Activated CD4-positive, alpha-beta T cell treated with anti-CD3 and anti-CD28 coated beads for 36 hours (primary cell): Measurements from ENCODE around the gene NINL. TPM values are rescaled to one million over a fixed set of nuclear protein-coding genes. Genes with fewer than 3 reads are reported as not detected.
A peak's percentile ranks its signal among the peaks of the same experiment; 100 is the strongest.

ENCODE experiments used
- ATAC-seq: fragments of 200-7000 bp; cut with Tn5 transposase; one replicate; pipeline ENCODE4 v1.10.0; 2021; ENCODE audit warnings: mild to moderate bottlenecking, moderate library complexity
- CTCF ChIA-PET: fragments of 350-600 bp; sonication (Branson Sonifier 250); formaldehyde crosslinking; loops from one replicate; lab custom pipeline; 2021; ENCODE audit warnings: antibody characterized with exemption; lab: Charles Lee
- POLR2A ChIA-PET: fragments of 350-600 bp; sonication (Branson Sonifier 250); formaldehyde crosslinking; loops from one replicate; lab custom pipeline; 2021; ENCODE audit warnings: antibody characterized with exemption, inconsistent platforms; lab: Charles Lee
- DNase-seq: peaks from one replicate; pipeline ENCODE4 v3.0.0-alpha.2; 2020
- H3K27ac Mint-ChIP-seq: one replicate; pipeline ENCODE4 v1.8.0; 2021; ENCODE audit warnings: mixed read lengths
- H3K27me3 Mint-ChIP-seq: one replicate; pipeline ENCODE4 v1.8.0; 2021; ENCODE audit warnings: mixed read lengths
- H3K36me3 Mint-ChIP-seq: one replicate; pipeline ENCODE4 v1.8.0; 2021; ENCODE audit warnings: low read depth, mixed read lengths
- H3K4me1 Mint-ChIP-seq: one replicate; pipeline ENCODE4 v1.8.0; 2021; ENCODE audit warnings: mixed read lengths
- H3K4me3 Mint-ChIP-seq: one replicate; pipeline ENCODE4 v1.8.0; 2021; ENCODE audit warnings: mild to moderate bottlenecking, moderate library complexity, mixed read lengths
- H3K9me3 Mint-ChIP-seq: one replicate; pipeline ENCODE4 v1.8.0; 2021; ENCODE audit warnings: low read depth, mixed read lengths
- intact Hi-C, 2 experiments: fragments of 100-400 bp; cut with DNase I in 1 of 2; cut with micrococcal nuclease in 1 of 2; formaldehyde crosslinking; loops; one replicate each; pipeline versions ENCODE4 v1.14.2 to v1.15.1; 2022 to 2024; cut with DNase I, micrococcal nuclease
- total RNA-seq, 2 experiments: library from RNA; stranded (reverse); gene quantifications; one replicate each; pipeline ENCODE4 v1.2.3, GENCODE V29; 2021

Gene NINL
- total RNA-seq, 2 experiments from 2014 or later: 3.3 to 4.1 TPM

DNA sequence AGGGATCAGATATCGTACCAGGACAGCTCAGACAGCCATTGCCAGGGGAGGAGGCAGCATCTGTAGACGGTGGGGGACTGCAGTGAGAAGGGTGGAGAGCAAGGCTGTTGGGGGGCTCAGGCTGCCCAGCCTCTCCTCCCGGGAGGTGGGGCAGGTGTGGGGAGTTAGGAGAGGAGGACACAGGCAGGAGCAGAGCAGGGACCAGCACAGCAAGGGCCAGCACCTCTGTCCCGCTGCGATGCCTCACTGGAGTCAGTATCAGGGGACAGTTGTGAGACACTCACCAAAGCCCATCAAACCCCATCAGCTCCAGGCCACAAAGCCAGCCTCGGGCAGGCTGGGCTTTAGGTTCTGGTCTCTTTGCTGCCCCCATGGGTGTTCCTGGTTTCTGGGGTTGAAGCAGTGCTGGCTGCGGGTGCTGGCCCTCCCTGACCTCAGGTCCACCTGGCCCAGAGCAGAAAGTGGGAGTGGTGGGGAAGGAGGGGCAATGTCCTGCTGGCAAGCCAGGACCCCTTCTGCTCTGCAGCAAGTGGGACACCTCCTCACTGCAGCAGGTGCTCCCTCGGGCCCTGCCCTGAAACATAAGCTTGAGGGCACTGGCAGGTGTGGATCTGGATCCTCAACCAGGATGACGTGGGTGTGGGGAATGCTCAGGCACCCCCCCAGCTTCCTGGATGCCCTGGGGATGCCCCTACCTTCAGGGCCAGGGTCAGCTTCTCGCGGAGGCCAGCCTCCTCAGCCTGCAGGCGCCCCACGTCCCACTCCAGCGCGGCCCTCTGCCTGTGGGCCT, 94.5 kb downstream of the NINL start:
- Mint-ChIP-seq H3K36me3 (no peaks in the 10 kb centered on the region), H3K4me3 (no peak overlapping the region), H3K27me3 (no peaks in the 10 kb centered on the region), H3K9me3 (no peaks in the 10 kb centered on the region), H3K27ac (no peak overlapping the region), H3K4me1 (peaks cover 9% of the 10 kb centered on the region)
- no peak for ATAC-seq
- CTCF ChIA-PET: no interaction called here
- intact Hi-C loops: loop anchor here in 1 of 2 experiments (10.0 kb wide), 1 partner anchor 56 kb away; no protein-coding TSS in a partner anchor
- POLR2A ChIA-PET: no interaction called here
- DNase-seq: no peak

DNA sequence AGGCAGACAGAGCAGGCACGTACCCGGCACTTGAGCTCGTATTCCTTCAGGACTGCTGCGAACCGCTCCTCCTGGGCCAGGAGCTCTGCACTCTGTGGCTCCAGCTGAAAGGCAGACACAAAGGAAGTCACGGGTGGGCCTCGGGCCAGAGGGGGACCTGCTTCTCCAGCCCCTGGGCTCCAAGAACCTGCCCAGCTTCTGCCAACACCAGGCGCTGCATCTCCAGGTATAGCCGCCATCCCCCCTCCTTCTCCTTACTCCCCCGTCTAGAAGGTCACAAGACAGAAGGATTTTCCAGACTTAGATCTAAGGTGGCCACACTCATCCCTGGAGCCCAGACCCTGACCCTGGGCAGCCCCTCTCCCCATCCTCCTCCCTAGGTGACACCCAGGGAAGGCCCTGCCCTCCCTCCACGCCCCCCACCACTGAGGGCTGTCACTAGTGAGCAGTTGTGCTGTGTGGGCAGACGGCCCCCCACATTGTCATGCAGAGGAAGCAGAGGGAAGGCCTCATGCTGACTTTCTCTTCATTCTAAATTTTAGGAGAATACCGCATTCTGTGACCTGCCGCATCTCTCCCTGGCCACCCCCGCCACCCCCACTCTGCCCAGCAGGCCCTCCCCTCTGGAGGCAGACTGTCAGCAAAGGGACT, 96.0 kb downstream of the NINL start:
- H3K27me3 Mint-ChIP-seq: no peaks in the 10 kb centered on the region
- no peak overlapping the region for H3K27ac Mint-ChIP-seq
- ChIA-PET CTCF (no interaction called here), POLR2A (no interaction called here)
- DNase-seq (no peak), ATAC-seq (no peak)
- H3K4me1 Mint-ChIP-seq: peaks cover 22% of the 10 kb centered on the region
- intact Hi-C loops: loop anchor here in 1 of 2 experiments (10.0 kb wide), 1 partner anchor 95 kb away; the partner anchor contains the start of gene NINL
- H3K36me3 Mint-ChIP-seq: no peaks in the 10 kb centered on the region
- H3K9me3 Mint-ChIP-seq: no peaks in the 10 kb centered on the region
- no peak overlapping the region for H3K4me3 Mint-ChIP-seq

DNA sequence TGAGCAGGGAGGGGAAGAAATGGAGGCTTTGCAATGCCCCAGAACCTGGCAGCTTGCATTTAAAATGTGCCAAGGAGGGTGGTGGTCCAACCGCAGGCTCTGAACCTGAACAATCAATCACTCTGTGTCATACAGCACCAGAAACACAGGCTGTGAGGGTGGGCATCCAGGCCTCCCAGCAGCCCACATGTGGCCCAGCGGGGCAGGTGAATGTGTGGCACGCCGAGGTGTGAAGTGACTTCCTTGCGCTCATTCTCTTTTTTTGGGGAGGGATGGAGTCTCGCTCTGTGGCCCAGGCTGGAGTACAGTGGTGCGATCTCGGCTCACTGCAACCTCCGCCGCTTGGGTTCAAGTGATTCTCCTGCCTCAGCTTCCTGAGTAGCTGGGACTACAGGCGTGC, 97.4 kb downstream of the NINL start:
- H3K4me1 Mint-ChIP-seq: peaks cover 28% of the 10 kb centered on the region
- no peak for ATAC-seq
- no peak overlapping the region for H3K4me3 Mint-ChIP-seq
- no peak for DNase-seq
- H3K27me3 Mint-ChIP-seq: no peaks in the 10 kb centered on the region
- intact Hi-C loops: loop anchor here in 1 of 2 experiments (10.0 kb wide), 1 partner anchor 97 kb away; the partner anchor contains the start of gene NINL
- POLR2A ChIA-PET: no interaction called here
- no peaks in the 10 kb centered on the region for H3K9me3 Mint-ChIP-seq
- no peaks in the 10 kb centered on the region for H3K36me3 Mint-ChIP-seq
- CTCF ChIA-PET: interaction anchor here (1.3 kb wide), 1 partner anchor 10 kb away, joined by 3 read pairs; no protein-coding TSS in a partner anchor
- H3K27ac Mint-ChIP-seq: no peak overlapping the region

DNA sequence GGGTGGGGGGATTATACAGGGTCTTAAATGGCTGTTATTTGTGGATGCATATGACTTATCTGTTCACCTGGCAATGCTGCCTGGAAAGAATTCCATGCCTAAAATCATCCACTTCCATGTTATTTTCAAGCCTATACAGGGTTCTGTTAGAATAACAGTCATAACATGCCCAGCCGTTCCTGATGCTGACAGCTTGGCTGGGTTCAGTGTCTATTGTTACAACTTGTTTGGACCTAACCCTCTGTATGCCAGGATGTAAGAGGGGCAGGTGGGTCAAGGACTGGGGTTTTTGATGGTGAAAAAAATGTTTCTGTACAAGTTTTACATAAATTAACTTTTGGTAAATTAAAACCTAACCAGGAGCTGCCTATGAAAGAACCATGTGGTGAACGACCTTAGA, 98.0 kb downstream of the NINL start:
- Mint-ChIP-seq H3K4me3 (no peak overlapping the region), H3K36me3 (no peaks in the 10 kb centered on the region), H3K27me3 (no peaks in the 10 kb centered on the region), H3K27ac (no peak overlapping the region), H3K9me3 (no peaks in the 10 kb centered on the region), H3K4me1 (peaks cover 28% of the 10 kb centered on the region)
- ChIA-PET CTCF (interaction anchor here (1.3 kb wide), 1 partner anchor 10 kb away, joined by 3 read pairs; no protein-coding TSS in a partner anchor), POLR2A (no interaction called here)
- ATAC-seq (no peak), DNase-seq (no peak)
- intact Hi-C loops: loop anchor here in 1 of 2 experiments (10.0 kb wide), 1 partner anchor 97 kb away; the partner anchor contains the start of gene NINL

DNA sequence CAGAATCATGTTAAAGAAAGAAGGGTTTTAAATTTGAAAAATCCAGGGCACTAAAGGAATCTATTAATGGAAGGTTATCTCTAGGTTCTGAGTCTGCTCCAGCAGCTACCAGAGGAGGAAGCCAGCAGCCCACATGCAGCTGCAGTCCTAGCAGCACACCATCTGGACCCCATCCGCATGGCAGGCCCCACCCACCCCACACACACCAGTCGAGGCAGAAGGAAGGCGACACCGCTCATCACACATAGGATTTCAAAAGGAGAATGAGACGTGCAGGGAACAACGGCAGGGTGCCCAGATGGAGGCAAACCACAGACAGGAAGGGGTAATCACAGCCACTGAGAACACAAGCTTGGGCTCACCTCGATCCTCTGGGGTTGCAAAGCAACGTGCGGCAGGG, 99.0 kb downstream of the NINL start:
- Mint-ChIP-seq H3K27ac (no peak overlapping the region), H3K9me3 (no peaks in the 10 kb centered on the region), H3K36me3 (no peaks in the 10 kb centered on the region), H3K4me1 (peaks cover 28% of the 10 kb centered on the region), H3K4me3 (no peak overlapping the region), H3K27me3 (no peaks in the 10 kb centered on the region)
- ATAC-seq: no peak
- DNase-seq: peak; percentile 13
- ChIA-PET CTCF (interaction anchor here (0.6 kb wide), 1 partner anchor 43 kb away, joined by 3 read pairs; no protein-coding TSS in a partner anchor), POLR2A (no interaction called here)
- intact Hi-C loops: loop anchor here in 1 of 2 experiments (10.0 kb wide), 1 partner anchor 98 kb away; the partner anchor contains the start of gene NINL

DNA sequence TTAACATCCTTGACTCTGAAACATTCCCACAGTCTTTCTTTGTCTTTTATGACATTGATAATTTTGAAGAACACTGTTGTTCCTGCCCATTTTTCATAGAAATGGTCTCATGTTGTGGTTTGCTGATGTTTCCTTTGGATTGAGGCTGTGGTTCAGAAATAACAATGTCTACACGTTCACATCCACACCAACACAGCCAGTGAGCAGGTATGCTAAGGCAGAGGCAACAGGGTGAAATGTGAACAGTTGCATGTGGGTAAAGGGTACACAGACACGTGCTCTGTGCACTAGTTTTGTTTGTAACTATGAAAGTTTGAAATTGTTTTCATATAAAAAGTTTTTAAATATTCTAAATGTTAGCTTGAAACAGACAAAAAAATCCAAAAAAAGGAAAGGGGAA, 99.5 kb downstream of the NINL start:
- ChIA-PET POLR2A (no interaction called here), CTCF (interaction anchor here (0.6 kb wide), 1 partner anchor 43 kb away, joined by 3 read pairs; no protein-coding TSS in a partner anchor)
- no peak overlapping the region for H3K4me3 Mint-ChIP-seq
- H3K27ac Mint-ChIP-seq: no peak overlapping the region
- H3K4me1 Mint-ChIP-seq: peaks cover 28% of the 10 kb centered on the region
- DNase-seq (no peak), ATAC-seq (no peak)
- H3K9me3 Mint-ChIP-seq: no peaks in the 10 kb centered on the region
- intact Hi-C loops: loop anchor here in 1 of 2 experiments (10.0 kb wide), 1 partner anchor 99 kb away; the partner anchor contains the start of gene NINL
- no peaks in the 10 kb centered on the region for H3K27me3 Mint-ChIP-seq
- no peaks in the 10 kb centered on the region for H3K36me3 Mint-ChIP-seq

DNA sequence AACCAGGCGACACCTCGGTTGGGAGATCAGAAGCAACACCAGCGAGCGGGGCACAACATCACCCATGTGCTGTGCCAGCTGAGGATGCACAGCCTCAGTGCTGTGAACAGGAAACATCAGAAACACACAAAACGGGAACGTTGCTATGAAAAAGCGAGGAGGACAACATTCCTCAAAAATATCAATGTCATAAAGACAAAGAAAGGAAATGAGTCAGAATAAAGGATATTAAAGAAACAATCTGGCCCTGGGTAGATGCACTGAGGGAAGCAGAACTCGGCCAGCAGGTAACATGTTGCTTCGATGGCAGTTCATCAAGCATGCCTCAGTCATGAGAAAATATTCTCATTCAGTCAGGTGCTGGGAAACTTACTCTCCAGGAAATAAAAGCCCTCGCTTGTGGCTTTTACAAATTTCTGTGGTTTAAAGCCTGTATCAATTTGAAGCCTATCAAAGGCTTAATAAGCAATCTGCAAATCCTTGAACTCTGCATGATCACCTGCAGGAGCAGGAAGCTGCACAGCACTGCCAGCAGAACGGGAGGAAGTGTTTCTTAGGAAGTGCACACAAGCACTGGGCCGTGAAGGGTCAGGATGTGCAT, 100.3 kb downstream of the NINL start:
- intact Hi-C loops: loop anchor here in 1 of 2 experiments (10.0 kb wide), 1 partner anchor 100 kb away; the partner anchor contains the start of gene NINL
- Mint-ChIP-seq H3K4me3 (no peak overlapping the region), H3K27me3 (no peaks in the 10 kb centered on the region), H3K9me3 (no peaks in the 10 kb centered on the region), H3K36me3 (no peaks in the 10 kb centered on the region), H3K4me1 (peaks cover 28% of the 10 kb centered on the region), H3K27ac (peak overlapping the region; percentile 23)
- DNase-seq: no peak
- ATAC-seq: peak; percentile 36
- ChIA-PET POLR2A (no interaction called here), CTCF (no interaction called here)

DNA sequence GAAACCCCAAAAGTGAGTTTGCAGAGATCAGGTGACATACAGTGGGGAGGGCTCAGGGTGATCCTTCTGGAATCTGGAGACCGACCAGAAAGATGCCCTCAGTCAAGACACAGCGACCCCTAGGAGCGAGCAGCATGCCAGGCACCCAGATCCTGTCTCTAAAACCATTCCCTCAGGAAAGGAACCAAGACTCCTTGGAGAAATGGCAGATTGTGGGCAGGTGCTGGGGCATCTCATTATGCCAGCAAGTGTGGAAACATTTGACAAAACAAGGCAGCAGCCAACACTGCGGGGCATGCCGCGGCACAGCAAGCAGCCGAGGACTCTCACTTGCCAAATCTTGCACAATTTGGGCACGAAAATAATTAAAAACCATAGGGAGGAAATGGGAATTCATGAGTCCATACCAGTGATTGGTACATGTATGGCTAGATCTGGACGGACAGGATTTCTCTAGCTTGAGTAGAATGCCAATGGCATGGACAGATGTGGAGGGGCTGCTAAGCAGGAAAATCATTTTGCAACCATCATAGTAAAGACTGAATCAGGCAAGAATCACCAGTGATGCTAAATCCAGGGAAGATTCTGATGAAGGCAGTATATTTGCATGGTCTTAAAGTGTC, 101.0 kb downstream of the NINL start:
- Mint-ChIP-seq H3K4me1 (peaks cover 28% of the 10 kb centered on the region), H3K27me3 (no peaks in the 10 kb centered on the region), H3K9me3 (no peaks in the 10 kb centered on the region), H3K36me3 (no peaks in the 10 kb centered on the region), H3K4me3 (no peak overlapping the region), H3K27ac (peak overlapping the region; percentile 23)
- DNase-seq: no peak
- intact Hi-C loops: loop anchor here in 1 of 2 experiments (10.0 kb wide), 1 partner anchor 100 kb away; the partner anchor contains the start of gene NINL
- no peak for ATAC-seq
- ChIA-PET CTCF (no interaction called here), POLR2A (no interaction called here)

DNA sequence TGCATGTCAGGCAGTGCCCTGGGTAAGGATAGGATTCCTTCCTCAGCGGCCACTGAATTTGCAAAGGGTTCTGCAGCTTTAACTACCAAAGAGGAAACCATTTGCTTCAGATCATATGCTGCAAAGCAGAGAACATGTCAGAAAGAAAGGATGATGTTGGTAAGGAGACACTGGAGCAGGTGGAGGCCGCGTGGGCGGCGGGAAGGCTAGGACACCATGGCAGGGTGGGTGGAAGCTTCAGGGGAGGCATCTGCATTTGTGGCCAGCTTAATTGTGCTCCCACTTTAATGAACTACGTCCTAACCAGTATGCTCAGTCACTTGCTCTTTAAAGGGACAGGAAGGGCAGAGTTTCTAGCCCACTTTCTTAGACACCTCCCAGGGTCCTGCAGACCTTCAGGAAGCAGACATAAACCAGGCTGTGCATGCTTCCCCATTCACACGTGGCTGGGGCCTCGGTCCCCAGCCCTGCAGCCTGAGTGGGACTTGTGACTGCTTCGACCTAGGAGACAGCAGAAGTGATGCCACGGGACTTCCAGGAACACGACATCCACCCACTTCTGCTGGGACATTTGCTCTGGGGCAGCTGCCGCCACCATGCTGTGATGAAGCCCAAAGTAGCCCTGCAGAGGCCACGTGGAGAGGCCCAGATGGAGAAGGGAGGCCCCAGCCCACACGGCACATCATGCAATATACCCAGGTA, 101.7 kb downstream of the NINL start:
- Mint-ChIP-seq H3K4me3 (no peak overlapping the region), H3K27ac (no peak overlapping the region), H3K9me3 (no peaks in the 10 kb centered on the region), H3K36me3 (no peaks in the 10 kb centered on the region), H3K4me1 (peaks cover 28% of the 10 kb centered on the region), H3K27me3 (no peaks in the 10 kb centered on the region)
- ChIA-PET CTCF (no interaction called here), POLR2A (no interaction called here)
- ATAC-seq (no peak), DNase-seq (no peak)
- intact Hi-C loops: loop anchor here in 1 of 2 experiments (10.0 kb wide), 1 partner anchor 101 kb away; the partner anchor contains the start of gene NINL

DNA sequence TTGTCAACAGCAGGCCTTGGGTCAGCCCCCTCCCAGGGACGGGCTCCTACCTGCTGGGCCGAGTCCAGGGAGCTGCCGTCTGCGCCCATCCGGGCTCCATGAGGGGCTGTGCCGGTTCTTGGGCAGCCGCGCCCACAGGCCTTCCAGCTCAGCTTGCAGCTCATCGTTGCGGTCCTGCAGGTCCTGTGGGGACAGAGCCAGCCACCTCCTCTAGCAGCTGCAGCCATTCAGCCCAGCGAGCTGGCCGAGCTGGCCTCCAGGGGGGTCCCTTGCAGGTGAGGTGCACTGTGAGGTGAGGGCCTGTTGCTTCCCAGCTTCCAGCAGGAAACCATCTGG, 103.4 kb downstream of the NINL start:
- POLR2A ChIA-PET: no interaction called here
- H3K4me3 Mint-ChIP-seq: no peak overlapping the region
- intact Hi-C loops: loop anchor here in 1 of 2 experiments (10.0 kb wide), 1 partner anchor 103 kb away; the partner anchor contains the start of gene NINL
- DNase-seq (no peak), ATAC-seq (no peak)
- H3K27me3 Mint-ChIP-seq: no peaks in the 10 kb centered on the region
- no peaks in the 10 kb centered on the region for H3K36me3 Mint-ChIP-seq
- no peaks in the 10 kb centered on the region for H3K9me3 Mint-ChIP-seq
- peaks cover 27% of the 10 kb centered on the region for H3K4me1 Mint-ChIP-seq
- CTCF ChIA-PET: no interaction called here
- no peak overlapping the region for H3K27ac Mint-ChIP-seq
